ENCODE measurements around the gene ABHD12. TPM values are rescaled to one million over a fixed set of nuclear protein-coding genes. Genes with fewer than 3 reads are reported as not detected.

ABHD12 gene
- total RNA-seq, 1 donor: 38.4 TPM

DNA sequence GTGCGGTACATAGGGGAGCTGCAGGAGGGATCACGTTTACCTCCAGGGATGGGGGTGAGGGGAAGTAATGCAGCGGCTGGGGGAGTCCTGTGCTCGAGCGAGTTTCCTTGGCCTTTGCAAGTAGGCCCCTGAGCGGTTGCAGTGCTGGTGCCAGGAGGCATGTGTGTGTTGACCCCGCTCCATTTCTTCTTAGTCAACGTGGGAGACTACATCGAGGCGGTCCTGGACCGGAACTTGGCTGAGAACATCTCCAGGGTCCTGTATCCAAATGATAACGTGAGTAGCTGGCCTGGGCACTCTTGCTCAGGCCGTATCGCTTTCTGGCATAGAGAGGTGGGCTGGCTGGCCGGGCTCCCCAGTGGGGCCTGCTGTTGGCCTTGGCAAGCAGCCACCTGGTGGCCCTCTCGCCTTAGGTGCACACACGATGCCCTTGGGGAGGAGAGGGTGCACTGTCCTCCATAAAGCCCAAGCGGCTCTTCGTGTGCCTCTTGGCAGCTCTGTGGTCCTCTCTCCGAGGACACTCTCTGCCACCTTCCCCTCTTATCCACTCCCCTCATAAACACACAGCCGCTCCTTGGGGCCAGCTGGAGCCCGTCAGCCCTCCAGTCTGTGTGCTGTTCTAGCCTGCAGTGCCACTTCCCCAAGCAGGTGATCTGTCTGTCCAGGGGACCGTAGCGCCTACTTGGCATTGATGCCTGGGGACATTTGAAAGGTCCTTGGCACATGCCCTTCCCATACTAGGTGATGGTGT, 113.4 kb downstream of the ABHD12 start:
- TF ChIP-seq, protein P1, sequence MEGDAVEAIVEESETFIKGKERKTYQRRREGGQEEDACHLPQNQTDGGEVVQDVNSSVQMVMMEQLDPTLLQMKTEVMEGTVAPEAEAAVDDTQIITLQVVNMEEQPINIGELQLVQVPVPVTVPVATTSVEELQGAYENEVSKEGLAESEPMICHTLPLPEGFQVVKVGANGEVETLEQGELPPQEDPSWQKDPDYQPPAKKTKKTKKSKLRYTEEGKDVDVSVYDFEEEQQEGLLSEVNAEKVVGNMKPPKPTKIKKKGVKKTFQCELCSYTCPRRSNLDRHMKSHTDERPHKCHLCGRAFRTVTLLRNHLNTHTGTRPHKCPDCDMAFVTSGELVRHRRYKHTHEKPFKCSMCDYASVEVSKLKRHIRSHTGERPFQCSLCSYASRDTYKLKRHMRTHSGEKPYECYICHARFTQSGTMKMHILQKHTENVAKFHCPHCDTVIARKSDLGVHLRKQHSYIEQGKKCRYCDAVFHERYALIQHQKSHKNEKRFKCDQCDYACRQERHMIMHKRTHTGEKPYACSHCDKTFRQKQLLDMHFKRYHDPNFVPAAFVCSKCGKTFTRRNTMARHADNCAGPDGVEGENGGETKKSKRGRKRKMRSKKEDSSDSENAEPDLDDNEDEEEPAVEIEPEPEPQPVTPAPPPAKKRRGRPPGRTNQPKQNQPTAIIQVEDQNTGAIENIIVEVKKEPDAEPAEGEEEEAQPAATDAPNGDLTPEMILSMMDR (IDR thresholded peaks at IDR 0.05; ENCODE audit: insufficient read depth, low read depth, low read length): no peak
- H3K4me3 ChIP-seq (ENCODE audit: low read depth, low read length): no peak overlapping the region
- DNase-seq (ENCODE audit: low read depth): no peak

DNA sequence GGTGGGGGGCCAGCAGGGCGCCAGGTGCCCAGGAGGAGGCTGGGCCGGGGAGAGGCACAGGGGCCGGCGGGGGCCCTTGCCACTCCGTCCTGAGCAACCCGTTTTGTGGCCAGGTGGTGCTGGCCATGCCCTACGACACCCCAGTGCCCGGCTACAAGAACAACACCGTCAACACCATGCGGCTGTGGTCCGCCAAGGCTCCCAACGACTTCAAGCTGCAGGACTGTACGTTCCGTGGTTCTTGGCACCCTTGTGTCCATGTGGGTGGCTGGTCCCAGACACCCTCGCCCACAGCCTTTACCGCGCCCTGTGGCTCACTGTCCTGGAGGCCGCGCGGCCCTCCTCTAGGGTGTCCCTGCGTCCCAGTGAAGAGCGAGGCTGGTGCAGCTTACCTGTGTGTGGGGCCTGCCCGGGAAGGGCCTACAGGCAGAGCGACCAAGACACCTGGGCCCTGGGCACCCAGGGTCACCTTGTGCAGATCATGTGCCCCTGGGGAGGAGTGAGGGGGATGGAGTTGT, 114.0 kb downstream of the ABHD12 start:
- no peak overlapping the region for H3K4me3 ChIP-seq (ENCODE audit: low read depth, low read length)
- DNase-seq (ENCODE audit: low read depth): no peak
- TF ChIP-seq, protein P1 (IDR thresholded peaks at IDR 0.05; ENCODE audit: insufficient read depth, low read depth, low read length): no peak

DNA sequence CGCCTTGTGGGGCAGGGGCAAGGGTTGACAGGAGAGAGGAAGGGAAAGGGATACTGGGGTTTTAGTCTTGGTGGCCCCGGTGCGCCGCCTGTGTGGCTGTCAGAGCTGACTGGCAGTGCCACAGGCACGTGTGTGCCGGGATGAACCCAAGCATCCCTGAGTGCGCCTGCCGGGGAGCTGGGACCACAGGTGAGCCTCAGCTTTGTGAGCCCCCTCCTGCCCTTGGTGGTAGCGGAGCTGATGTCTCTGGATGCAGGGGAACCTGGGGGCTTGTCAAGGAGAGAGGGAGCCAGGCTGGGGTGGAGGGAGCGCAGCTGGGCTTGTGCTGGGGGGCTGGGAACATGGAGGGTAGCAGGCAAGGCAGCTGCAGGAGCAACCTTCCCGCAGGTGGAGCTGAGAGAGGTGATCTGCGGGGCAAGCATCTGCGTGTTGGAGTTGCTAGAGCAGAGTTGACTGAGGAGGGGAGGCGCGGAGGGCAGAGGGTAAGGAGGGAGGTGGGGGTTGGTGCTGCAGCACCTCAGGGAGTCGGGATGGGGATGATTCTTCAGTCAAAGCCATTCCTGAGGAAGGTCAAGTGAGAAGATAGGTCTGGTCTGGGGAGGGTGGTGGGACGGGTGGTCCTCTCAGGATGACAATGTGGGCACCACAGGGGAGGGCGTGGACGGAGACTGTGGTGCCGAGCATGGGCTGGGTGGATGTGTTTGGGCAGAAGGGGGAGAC, 114.7 kb downstream of the ABHD12 start:
- DNase-seq (ENCODE audit: low read depth): no peak
- no peak overlapping the region for H3K4me3 ChIP-seq (ENCODE audit: low read depth, low read length)
- TF ChIP-seq, protein P1 (IDR thresholded peaks at IDR 0.05; ENCODE audit: insufficient read depth, low read depth, low read length): no peak

DNA sequence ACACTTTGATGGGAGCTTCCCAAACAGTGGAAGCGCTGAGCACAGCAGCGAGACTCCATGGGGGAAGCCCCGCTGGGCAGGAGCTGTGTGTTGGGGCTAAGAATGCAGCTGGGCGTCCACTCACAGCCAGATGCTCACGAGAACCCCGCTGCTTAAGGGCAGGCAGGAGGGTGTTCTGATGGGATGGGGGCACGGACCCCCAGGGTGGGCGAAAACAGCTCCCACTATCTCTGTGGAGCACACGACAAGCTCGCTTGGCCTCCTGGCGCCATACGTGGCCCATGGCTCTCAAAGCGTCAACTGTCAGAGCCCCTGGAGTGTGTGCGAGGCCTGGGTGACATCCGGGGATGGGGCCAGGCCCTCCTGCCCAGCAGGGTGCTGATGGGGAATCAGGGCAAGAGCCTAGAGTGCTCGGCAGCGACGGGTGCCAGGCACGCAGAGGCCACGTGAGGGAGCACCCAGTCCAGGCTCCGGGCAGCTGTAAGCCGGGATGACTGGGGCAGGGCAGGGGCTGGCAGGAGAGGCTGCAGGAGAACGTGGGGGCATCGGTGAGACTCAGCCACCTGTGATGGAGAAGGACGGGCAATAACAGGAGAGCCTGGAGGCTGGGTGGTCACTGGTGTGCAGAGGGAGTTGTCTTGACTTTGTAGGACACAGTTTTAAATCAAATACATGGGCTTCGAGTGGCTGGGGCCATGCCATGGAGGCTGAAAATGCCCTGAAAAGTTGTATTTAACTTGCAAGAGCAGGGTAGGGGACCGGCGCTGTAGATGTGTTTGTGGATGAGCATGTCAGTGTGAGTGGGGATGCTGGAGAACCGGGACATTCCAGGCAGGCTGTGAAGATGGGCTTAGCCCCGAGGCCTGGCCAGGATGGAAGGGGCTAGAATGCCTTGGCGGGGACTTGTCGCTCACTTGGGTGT, 115.5 kb downstream of the ABHD12 start:
- DNase-seq (ENCODE audit: low read depth): no peak
- TF ChIP-seq, protein P1 (IDR thresholded peaks at IDR 0.05; ENCODE audit: insufficient read depth, low read depth, low read length): no peak
- H3K4me3 ChIP-seq (ENCODE audit: low read depth, low read length): no peak overlapping the region

DNA sequence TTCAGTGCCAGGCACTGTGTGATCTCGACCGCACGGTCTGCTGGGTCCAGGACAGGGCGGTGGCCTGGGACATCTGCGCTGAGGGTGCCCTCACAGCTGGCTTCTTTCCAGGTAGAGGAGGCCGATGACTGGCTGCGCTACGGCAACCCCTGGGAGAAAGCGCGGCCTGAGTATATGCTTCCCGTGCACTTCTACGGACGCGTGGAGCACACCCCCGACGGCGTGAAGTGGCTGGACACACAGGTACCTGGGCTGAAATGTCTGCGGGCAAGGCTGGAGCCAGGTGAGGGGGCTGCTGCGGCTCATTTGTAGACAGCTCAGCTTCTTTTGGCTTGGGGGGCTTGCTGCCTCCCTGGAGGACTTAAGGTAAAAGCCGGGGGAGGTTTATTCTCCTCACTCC, 116.2 kb downstream of the ABHD12 start:
- TF ChIP-seq, protein P1 (IDR thresholded peaks at IDR 0.05; ENCODE audit: insufficient read depth, low read depth, low read length): no peak
- no peak for DNase-seq (ENCODE audit: low read depth)
- no peak overlapping the region for H3K4me3 ChIP-seq (ENCODE audit: low read depth, low read length)

DNA sequence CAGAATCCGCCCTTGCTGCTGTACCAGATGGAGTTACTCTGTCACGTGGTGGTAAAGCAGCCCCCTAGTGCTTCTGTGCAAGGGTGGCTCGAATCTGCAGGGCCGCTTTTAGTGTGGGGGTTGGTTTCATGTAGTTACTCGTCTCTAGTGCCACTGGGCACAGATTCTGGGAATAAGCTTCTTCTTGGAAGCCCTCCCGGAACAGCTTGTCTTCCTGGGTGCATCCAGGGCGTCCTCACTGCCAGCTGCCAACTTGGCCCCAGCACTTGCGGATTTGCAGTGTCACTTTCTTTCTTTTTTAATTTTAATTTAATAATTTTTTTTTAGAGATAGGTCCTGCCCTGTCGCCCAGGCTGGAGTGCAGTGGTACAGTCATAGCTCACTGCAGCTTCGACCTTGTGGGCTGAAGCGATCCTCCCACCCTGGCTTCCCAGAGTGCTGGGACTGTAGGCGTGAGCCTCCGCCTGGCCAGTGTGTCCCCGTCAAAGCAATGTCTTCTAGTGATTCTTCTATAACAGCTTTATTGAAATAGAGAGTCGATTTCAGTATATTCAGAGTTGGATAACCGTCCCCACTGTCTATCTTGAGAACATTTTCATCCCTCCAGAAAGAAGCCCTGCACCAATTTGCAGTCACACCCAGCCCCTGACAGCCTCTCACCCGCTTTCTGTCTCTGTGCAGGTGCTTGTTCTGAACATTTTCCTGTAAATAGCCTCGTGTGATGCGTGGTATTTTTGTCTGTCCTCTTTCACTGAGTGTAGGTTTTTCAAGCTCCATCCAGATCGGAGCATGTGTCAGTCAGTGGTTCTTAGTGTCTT, 116.9 kb downstream of the ABHD12 start:
- no peak for DNase-seq (ENCODE audit: low read depth)
- TF ChIP-seq, protein P1 (IDR thresholded peaks at IDR 0.05; ENCODE audit: insufficient read depth, low read depth, low read length): no peak
- no peak overlapping the region for H3K4me3 ChIP-seq (ENCODE audit: low read depth, low read length)

Data from fibroblast of villous mesenchyme (primary cell).